HUES48 (cell line): Measurements from ENCODE around the gene CYP2A13.
A peak's percentile ranks its signal among the peaks of the same experiment; 100 is the strongest.
"Not testable (repeated sequence)": the region's sequence is repeated elsewhere in the genome, so short reads cannot be mapped to it uniquely, and the experiment has no call there.

Source experiments
- H3K27ac ChIP-seq: one replicate; pipeline ENCODE4 v1.7.0; 2013; ENCODE audit warnings: low read depth, low read length, inconsistent platforms
- H3K27me3 ChIP-seq: 2 replicates; pipeline ENCODE4 v1.6.1; 2013; ENCODE audit warnings: mild to moderate bottlenecking, low read length; ENCODE audit not compliant: control insufficient read depth, insufficient read depth
- H3K36me3 ChIP-seq: 2 replicates; pipeline ENCODE4 v1.6.1; 2013; ENCODE audit warnings: low read length; ENCODE audit not compliant: control insufficient read depth, insufficient read depth
- H3K4me1 ChIP-seq: 2 replicates; pipeline ENCODE4 v1.6.1; 2013; ENCODE audit warnings: mild to moderate bottlenecking, low read length; ENCODE audit not compliant: control insufficient read depth, insufficient read depth
- H3K4me3 ChIP-seq: 2 replicates; pipeline ENCODE4 v1.5.1; 2013; ENCODE audit warnings: mild to moderate bottlenecking, low read depth, low read length
- H3K9ac ChIP-seq: 2 replicates; pipeline ENCODE4 v1.6.1; 2013; ENCODE audit warnings: mild to moderate bottlenecking, low read depth, low read length, moderate library complexity
- H3K9me3 ChIP-seq: 2 replicates; pipeline ENCODE4 v1.6.1; 2013; ENCODE audit warnings: low read length; ENCODE audit not compliant: control insufficient read depth, insufficient read depth

CYP2A13 gene

DNA sequence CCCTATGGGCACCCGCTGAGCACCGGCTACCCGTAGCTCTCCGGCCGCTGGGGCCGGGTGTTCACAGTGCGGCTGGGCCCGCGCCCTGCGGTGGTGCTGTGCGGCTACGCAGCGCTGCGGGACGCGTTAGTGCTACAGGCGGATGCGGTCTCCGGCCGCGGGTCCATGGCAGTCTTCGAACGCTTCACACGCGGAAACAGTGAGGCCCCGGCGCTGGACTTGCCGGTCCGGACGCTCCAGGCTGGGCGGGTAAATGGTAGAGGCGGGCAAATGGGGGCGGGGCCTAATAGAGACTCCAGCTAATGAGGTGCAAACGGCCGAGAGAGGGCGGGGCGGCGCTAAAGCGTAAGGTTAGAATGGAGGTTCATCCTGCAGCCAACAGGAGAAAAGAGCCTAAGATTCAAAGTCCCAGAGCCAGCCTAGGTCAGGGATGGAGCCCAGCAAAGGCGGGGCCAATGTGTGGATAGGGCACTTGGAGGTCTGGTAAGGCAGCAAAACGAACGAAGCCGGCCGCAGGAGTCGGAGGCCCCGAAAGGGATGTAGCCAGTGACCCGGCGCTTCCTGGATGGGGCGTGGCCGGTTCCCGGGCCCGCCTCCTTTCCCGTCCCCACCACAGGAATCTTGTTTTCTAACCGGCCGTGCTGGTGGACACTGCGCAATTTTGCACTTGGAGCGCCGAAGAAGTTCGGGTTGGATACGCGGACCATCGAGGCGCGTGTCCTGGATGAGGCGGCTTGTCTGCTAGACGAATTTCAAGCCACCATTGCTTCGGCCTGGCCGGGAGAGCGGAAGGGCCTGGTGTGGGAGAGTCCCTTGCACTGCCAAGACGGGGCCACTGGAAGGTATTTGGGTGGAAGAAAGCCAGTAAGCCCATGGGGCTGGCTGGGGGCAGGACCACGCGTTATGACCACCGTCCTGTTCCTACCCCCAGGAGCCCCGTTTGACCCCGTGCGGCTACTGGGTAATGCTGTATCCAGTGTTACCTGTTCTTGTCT, 47.4 kb downstream of the CYP2A13 start:
- not testable (repeated sequence) for H3K36me3 ChIP-seq, H3K27me3 ChIP-seq, H3K9ac ChIP-seq, H3K4me1 ChIP-seq, H3K9me3 ChIP-seq
- Histone ChIP-seq H3K4me3 (peak overlapping the region; percentile 70), H3K27ac (peak overlapping the region; percentile 47)

DNA sequence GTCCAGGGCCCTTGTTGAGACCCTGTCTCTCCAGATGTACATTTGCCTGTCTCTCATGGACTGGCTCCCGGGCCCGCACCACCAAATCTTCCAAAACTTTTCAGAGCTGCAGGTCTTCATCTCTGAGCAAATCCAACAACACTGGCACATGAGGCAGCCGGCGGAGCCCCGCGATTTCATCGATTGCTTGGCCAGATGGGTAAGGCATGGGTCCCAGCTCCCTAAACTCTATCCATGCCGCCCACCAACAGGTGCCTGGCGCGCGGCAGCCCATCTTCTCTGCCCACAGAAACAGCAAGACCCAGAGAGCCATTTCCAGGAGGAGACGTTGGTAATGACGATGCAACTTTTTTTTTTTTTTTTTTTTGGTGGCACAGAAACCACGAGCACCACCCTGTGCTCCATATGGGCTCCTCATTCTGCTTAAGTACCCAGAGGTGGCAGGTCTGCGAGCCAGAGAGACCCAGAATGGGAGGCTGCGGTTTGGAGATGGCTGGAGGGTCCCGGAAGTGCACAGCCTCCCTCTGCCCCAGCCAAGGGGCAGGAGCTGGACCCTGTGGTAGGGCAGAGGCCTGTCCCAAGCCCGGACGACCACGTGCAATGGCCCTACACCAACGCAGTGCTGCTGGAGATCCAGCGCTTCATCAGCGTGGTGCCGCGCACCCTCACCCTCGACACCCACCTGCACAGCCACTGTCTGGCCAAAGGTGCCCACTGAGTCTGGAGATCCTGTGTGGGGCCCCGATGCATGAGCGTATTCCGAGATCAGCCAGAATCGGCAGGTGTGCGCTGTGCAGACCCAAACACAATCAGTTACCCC, 48.6 kb downstream of the CYP2A13 start:
- no peak overlapping the region for H3K27ac ChIP-seq
- no peaks in the 10 kb centered on the region for H3K36me3 ChIP-seq
- H3K9ac ChIP-seq = no peak overlapping the region
- no peaks in the 10 kb centered on the region for H3K9me3 ChIP-seq
- H3K4me3 ChIP-seq = no peak overlapping the region
- H3K27me3 ChIP-seq = no peaks in the 10 kb centered on the region
- no peaks in the 10 kb centered on the region for H3K4me1 ChIP-seq

DNA sequence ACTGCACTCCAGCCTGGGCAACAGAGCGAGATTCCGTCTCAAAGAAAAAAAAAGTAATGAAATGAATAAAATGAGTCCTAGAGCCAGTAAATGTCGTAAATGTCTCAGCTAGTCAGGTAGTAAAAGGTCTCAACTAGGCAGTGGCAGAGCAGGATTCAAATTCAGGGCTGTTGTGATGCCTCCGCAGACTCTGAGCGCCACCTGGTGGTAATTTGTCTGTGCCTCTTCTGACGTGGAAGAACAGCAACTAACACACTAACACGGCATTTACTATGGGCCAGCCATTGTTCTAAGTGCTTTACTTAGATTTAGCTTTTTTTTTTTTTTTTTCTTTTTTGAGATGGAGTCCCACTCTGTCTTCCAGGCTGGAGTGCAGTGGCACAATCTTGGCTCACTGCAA, 56.2 kb downstream of the CYP2A13 start:
- Histone ChIP-seq H3K27me3 (no peaks in the 10 kb centered on the region), H3K36me3 (no peaks in the 10 kb centered on the region), H3K9ac (no peak overlapping the region), H3K4me1 (no peaks in the 10 kb centered on the region), H3K4me3 (no peak overlapping the region), H3K27ac (no peak overlapping the region), H3K9me3 (no peaks in the 10 kb centered on the region)
